HepG2 (cell line): Measurements from ENCODE around the gene C13orf46. TPM values are rescaled to one million over a fixed set of nuclear protein-coding genes. Genes with fewer than 3 reads are reported as not detected.

Experiments
- ATAC-seq: fragments of 200-7000 bp; cut with Tn5 transposase; 3 replicates; pipeline ENCODE4 v1.9.1; 2020; ENCODE audit warnings: mild to moderate bottlenecking, moderate library complexity
- BruUV-seq: library from RNA; stranded (reverse); fragments of 400-500 nt; replicated peaks from 2 replicates; lab custom pipeline; 2021; lab: Mats Ljungman, UMichigan
- CTCF ChIA-PET: fragments of 300-600 bp; formaldehyde crosslinking; extraction: SDS; loops from one replicate; lab custom pipeline; 2021; ENCODE audit warnings: low total read pairs, inconsistent platforms, low intra/inter-chr PET ratio; lab: Yijun Ruan, JAX
- POLR2A ChIA-PET: fragments of 350-600 bp; sonication (Branson Sonifier 250); formaldehyde crosslinking; loops from one replicate; lab custom pipeline; 2020; ENCODE audit warnings: antibody characterized with exemption, inconsistent platforms; lab: Yijun Ruan, JAX
- DNase-seq: peaks from one replicate; pipeline ENCODE4 v3.0.0-alpha.2; 2015; ENCODE audit warnings: low spot score
- FAIRE-seq: peaks from 3 replicates; lab custom pipeline; 2011; peaks lifted over from hg19 to GRCh38; lab: Jason Lieb, UNC
- H2AFZ ChIP-seq: one replicate; pipeline ENCODE4 v1.6.1; 2011; ENCODE audit warnings: low read length, inconsistent platforms
- H3K27ac ChIP-seq: fragments of 300-600 bp; 3 replicates; pipeline ENCODE4 v1.8.0; 2011; ENCODE audit warnings: mixed run types, mild to moderate bottlenecking, mixed read lengths, low read length, inconsistent platforms; ENCODE audit not compliant: insufficient read depth; ENCODE audit errors: extremely low read length
- H3K27me3 ChIP-seq, 2 experiments: fragments of 200-600 bp in 1 of 2; 2 replicates in 1 of 2; 3 replicates in 1 of 2; pipeline versions ENCODE4 v1.6.0 to v1.8.0; 2011; ENCODE audit warnings: low read length in 2 of 2, mild to moderate bottlenecking in 2 of 2, moderate library complexity in 2 of 2, inconsistent platforms in 1 of 2; ENCODE audit not compliant: insufficient read depth in 2 of 2, control insufficient read depth in 1 of 2
- H3K36me3 ChIP-seq, 2 experiments: fragments of 200-600 bp in 1 of 2; replicated peaks in 1 of 2; 2 replicates in 1 of 2; 3 replicates in 1 of 2; pipeline versions ENCODE4 v1.5.1 to v1.8.0; 2011; ENCODE audit warnings: low read length in 2 of 2, inconsistent platforms in 1 of 2; ENCODE audit not compliant: insufficient read depth in 2 of 2, control insufficient read depth in 1 of 2
- H3K4me1 ChIP-seq: 2 replicates; pipeline ENCODE4 v1.5.1; 2012; ENCODE audit warnings: low read length, inconsistent platforms; ENCODE audit not compliant: insufficient read depth
- H3K4me2 ChIP-seq: 2 replicates; pipeline ENCODE4 v1.6.0; 2011; ENCODE audit warnings: low read depth, low read length, inconsistent platforms
- H3K4me3 ChIP-seq, 3 experiments: fragments of 200-600 bp in 1 of 3; sonication (generic), shearing (Covaris generic) in 1 of 3; replicated peaks in 1 of 3; 2 replicates each; pipeline ENCODE4 v1.5.1; 2011 to 2016; ENCODE audit warnings: low read length in 3 of 3, inconsistent platforms in 2 of 3, low read depth in 2 of 3, mild to moderate bottlenecking in 2 of 3, control low read depth in 1 of 3, mixed read lengths in 1 of 3; ENCODE audit not compliant: insufficient read depth in 1 of 3
- H3K79me2 ChIP-seq: one replicate; pipeline ENCODE4 v1.6.1; 2011; ENCODE audit warnings: low read length, inconsistent platforms; ENCODE audit not compliant: insufficient read depth
- H3K9ac ChIP-seq: 2 replicates; pipeline ENCODE4 v1.6.0; 2011; ENCODE audit warnings: mild to moderate bottlenecking, low read depth, low read length, inconsistent platforms; ENCODE audit not compliant: insufficient read depth
- H3K9me3 ChIP-seq: 2 replicates; pipeline ENCODE4 v1.5.1; 2012; ENCODE audit warnings: mild to moderate bottlenecking, low read length
- H4K20me1 ChIP-seq: 2 replicates; pipeline ENCODE4 v1.6.0; 2011; ENCODE audit warnings: inconsistent platforms, mild to moderate bottlenecking, low read length, moderate library complexity; ENCODE audit not compliant: insufficient read depth
- ATF7 ChIP-seq, 2 experiments: fragments of 450-650 bp in 1 of 2; sonication (generic) in 1 of 2; formaldehyde crosslinking in 1 of 2; IDR thresholded peaks; 2 replicates each; pipeline versions ENCODE4 v1.4.0 to v1.6.1; 2016 to 2020; ENCODE audit warnings: antibody characterized with exemption in 1 of 2, mild to moderate bottlenecking in 1 of 2, missing genetic modification reagents in 1 of 2
- CENPX ChIP-seq: sonication (generic); formaldehyde crosslinking; IDR thresholded peaks from 2 replicates; pipeline ENCODE4 v1.9.0; 2021; ENCODE audit warnings: mild to moderate bottlenecking, missing genetic modification reagents, moderate library complexity
- CREB1 ChIP-seq, 2 experiments: fragments of 450-650 bp in 1 of 2; IDR thresholded peaks; 2 replicates each; pipeline ENCODE4 v1.6.1; 2016 to 2017; ENCODE audit warnings: control low read depth in 1 of 2, mild to moderate bottlenecking in 1 of 2, missing compliant biosample characterization in 1 of 2, missing genetic modification characterization in 1 of 2
- ZNF782 ChIP-seq: sonication (generic); formaldehyde crosslinking; IDR thresholded peaks from 2 replicates; pipeline ENCODE4 v1.4.0; 2020; ENCODE audit warnings: missing genetic modification reagents, mild to moderate bottlenecking, borderline replicate concordance
- ZNF850 ChIP-seq: sonication (generic); formaldehyde crosslinking; conservative IDR thresholded peaks from 2 replicates; pipeline ENCODE4 v1.9.0; 2021; ENCODE audit warnings: mild to moderate bottlenecking, missing genetic modification reagents
- WGBS: methylation state at CpG from one replicate; pipeline ENCODE4 v1.1.6; 2017; ENCODE audit warnings: low lambda C conversion rate; 5-methylcytosine and 5-hydroxymethylcytosine counted together
- in situ Hi-C: cut with HindIII; loops from 2 replicates; pipeline ENCODE4 v1.10.0; 2017; ENCODE audit warnings: low pct_unique_long_range_greater_than_20kb; ENCODE audit not compliant: extremely low pct_ligation_motif_present
- intact Hi-C: fragments of 100-400 bp; cut with micrococcal nuclease; formaldehyde crosslinking; loops from one replicate; pipeline ENCODE4 v1.10.0; 2022; ENCODE audit not compliant: unreplicated experiment
- polyA plus RNA-seq, 8 experiments: library from polyadenylated mRNA; depleted of rRNA in 3 of 8; stranded (reverse) in 7 of 8; unstranded in 1 of 8; fragments of >200 nt; fragmentation: Illumina TruSeq in 4 of 8; extraction: Trizol in 4 of 8; gene quantifications; 2 replicates each; pipeline versions ENCODE4 v1.2.1 to v1.2.3, GENCODE V29; 2011 to 2016; ENCODE audit warnings: low read depth in 4 of 8, missing spikeins in 1 of 8, mixed read lengths in 1 of 8; ENCODE audit not compliant: insufficient read depth in 1 of 8
- total RNA-seq, 5 experiments: library from RNA; depleted of rRNA; stranded (reverse); fragments of >200 nt; fragmentation: Illumina TruSeq; extraction: Trizol; gene quantifications; 2 replicates each; pipeline ENCODE4 v1.2.3, GENCODE V29; 2016; ENCODE audit warnings: low read depth in 1 of 5
- TF ChIP-seq, protein P1 (sequence below): sonication (generic); formaldehyde crosslinking; IDR thresholded peaks from 2 replicates; pipeline ENCODE4 v1.4.0; 2020; ENCODE audit warnings: mild to moderate bottlenecking, missing genetic modification reagents

The C13orf46 gene
- total and polyA plus RNA-seq, 2 of the 13 experiments (the other 11 are each of a cell fraction or from before 2014, with no cell fraction given): 0.01 TPM; not detected in 1

DNA sequence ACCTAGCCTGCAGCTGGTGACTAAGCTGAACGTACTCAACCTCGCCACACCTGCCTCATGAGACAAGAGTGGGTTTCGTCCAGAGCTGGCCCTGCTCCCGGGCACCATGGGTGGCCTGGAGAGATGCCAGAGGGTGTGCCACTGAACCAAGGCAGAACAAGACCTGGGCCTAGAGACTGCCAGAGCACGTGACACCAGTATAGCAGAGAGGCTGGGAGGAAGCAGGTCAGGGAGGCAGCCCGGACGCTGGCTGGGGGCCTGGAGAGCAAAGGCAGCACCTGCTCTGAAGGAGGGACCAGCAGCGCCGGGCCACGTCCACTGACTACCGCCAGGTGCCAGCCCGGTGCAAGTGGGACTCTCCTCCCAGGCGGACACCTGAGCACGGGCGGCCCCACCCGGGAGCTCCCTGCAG lies 7.3 kb upstream of the C13orf46 start (continued):
- TF ChIP-seq ATF7 (IDR thresholded peaks at IDR 0.05): no peak
- no peak for TF ChIP-seq ATF7 (CRISPR knock-in tag; IDR thresholded peaks at IDR 0.05)

DNA sequence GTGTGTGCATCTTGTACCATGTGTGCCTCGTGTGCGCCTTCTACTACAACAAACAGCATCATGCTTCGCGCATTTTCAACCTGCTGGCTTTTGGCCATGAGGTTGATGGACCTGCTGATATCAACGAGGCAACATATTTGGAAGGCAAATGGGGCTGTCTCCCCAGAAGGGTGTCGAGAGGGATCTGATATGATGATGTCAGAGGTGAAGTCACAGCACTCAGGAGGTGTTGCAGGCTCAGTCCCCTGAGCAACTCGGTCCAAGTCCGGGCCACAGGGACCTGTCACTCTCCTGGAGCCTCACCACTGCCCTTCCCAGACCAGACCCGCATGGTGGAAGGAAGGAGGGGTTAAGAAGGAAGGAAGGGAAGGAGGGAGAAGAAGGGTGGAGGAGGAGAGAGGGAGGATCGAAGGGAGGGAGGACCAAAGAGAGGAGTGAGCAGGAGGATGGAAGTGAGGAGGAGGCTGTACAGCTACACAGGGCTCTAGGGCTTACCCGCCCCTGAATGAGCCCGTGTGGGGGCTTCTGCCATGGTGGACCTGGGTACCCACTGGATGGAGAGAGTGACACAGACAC lies 6.7 kb upstream of the C13orf46 start:
- Histone ChIP-seq H3K9me3 (no peaks in the 10 kb centered on the region), H3K9ac (no peak overlapping the region), H3K36me3 (no peaks in the 10 kb centered on the region), H3K27ac (no peak overlapping the region), H3K4me2 (no peak overlapping the region), H4K20me1 (no peaks in the 10 kb centered on the region), H3K4me1 (no peaks in the 10 kb centered on the region), H3K27me3 (peaks cover 2 to 10% of the 10 kb centered on the region in 2 experiments; a peak in 3 of 5 replicates), H3K4me3 (no peak overlapping the region), H2AFZ (no peak overlapping the region), H3K79me2 (no peaks in the 10 kb centered on the region)
- in situ Hi-C loops (no loop called here), intact Hi-C loops (no loop called here)
- BruUV-seq: no TSS peak
- DNase-seq (no peak), ATAC-seq (no peak), FAIRE-seq (no peak)
- TF ChIP-seq ZNF850 (CRISPR knock-in tag): no peak
- TF ChIP-seq ZNF782 (CRISPR knock-in tag): no peak
- 0 out of 2 replicates have a peak, but pooled peaks have one; percentile 28 for TF ChIP-seq CREB1 (IDR thresholded peaks at IDR 0.05)
- no peak for TF ChIP-seq CREB1 (CRISPR knock-in tag; IDR thresholded peaks at IDR 0.05)
- TF ChIP-seq, protein P1, sequence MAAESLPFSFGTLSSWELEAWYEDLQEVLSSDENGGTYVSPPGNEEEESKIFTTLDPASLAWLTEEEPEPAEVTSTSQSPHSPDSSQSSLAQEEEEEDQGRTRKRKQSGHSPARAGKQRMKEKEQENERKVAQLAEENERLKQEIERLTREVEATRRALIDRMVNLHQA (CRISPR knock-in tag): no peak
- TF ChIP-seq CENPX (CRISPR knock-in tag): no peak
- CTCF ChIA-PET: no interaction called here
- WGBS: 48% methylated on average over 12 of the region's 12 CpGs
- POLR2A ChIA-PET: no interaction called here
